IPS-NIHi11 (cell line): ENCODE data around the gene CCDC106.
A peak's percentile ranks its signal among the peaks of the same experiment; 100 is the strongest.

Source experiments
- DNase-seq: peaks from one replicate; pipeline ENCODE4 v3.0.0; 2012; ENCODE audit warnings: mixed read lengths, low spot score

Gene CCDC106

DNA sequence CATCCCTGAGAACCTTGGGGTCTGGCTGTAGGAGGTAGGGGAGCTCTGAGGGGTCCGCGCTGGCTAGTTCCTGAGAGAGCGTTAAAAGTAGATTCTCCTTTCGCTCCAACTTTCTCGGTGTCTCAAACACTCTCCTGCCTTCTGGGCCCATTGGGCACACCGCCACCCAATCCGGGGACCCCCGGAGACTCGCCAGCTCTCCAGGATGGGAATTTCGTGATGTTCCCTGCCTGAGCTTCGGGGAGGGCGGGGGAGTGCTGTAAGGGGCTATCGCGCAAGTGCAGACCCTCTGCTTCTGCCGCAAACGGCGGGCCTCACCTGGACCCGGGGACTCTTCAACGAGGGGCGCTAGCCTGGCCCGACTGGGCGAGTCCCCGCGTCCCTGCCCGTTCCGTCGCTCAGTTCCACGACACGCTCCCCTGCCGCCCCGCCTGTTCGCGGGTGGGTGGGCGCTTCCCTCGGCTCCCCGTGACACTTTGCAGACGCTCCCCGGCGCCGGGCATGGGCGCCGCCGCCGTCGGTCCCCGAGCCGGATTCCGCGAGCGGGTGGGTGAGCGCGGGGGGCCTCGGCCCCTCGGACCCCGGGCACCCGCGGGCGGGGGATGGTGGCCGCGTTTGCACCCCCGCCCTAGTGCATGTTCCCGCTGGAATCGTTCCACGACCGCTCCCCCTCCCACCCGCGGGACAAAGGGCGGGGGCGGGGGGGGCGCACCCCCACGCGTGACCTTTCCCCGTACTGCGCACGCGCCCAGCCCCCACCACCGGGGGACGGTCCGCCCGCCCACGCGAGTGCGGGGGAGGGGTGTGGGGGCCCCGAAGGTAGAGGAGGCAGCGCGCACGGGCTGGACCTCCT, at the start of gene CCDC106:
TSS of gene CCDC106 (plus strand) at position 481 of the 853 bp plus-strand sequence. CDS start 835 bp downstream, outside the sequence.
- peak; percentile 69 for DNase-seq

- peak; percentile 76 for DNase-seq
Observed at GRCh38 chr19:55598719-55599467, 49.1 kb upstream of the CCDC106 start.

DNA sequence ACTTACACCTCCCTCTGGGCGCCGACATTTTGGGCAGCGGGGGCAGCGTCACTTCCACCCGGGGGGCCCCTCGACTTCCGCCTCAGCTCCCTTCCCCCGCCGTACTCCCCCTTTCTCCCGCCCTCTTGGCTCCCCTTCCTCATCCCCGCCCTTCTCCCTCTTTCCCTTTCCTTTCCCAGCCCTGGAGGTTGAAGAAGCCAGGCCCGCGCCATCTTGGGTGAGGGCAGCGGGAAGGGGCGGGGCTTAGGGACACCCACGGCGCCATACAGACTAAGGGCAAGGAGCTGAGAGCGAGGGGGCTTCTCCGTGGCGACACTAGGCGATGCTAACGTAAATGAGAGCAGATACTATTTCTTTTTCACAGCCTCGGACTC, 48.6 kb upstream of the CCDC106 start, which contains the start of gene FIZ1:
TSS of gene FIZ1 (minus strand) at position 50 of the 374 bp plus-strand sequence. CDS start 1,652 bp downstream, outside the sequence.
- peak; percentile 68 for DNase-seq

DNA sequence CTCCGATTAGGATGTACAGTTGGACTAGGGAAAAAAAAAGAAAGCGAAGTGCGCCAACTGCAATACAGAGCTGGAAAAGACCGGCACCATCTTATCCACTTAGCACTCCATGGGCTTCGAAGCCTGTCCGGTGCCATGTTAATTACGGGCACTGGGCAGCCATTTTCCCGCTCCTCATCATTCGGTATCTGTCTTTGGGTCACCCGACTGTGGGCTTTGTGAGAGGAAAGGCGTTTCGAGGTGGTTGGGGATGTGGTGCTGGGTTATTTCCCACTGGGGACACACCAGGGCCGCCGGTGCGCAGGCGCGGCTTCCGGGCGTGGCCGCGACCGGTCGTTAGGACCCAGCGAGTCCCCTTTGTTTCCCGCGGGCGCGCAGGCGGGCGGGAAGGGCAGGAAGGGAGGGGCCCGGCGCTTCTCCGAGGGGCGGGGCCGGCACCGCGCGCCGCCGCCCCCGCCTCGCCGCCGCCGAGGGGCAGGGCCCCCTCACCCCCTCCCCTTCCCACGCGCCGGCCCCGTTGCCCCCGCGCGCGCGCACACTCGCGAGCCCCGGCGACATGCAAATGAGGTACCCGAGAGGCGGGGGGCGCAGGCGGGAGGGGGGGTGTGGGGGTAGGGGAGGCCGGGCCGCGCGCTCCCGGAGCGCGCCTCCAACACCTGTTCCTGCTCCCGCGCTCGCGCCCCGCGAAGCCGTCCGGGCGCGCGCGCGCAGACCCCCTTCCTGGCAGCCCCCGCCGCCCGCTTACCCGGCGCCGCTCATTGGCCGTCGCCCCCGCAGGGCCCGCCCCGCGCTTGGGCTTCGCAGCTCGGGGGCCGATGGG, 48.0 kb upstream of the CCDC106 start, which contains the start of gene ZNF524:
TSS of gene ZNF524 (plus strand) at position 447 of the 820 bp plus-strand sequence. CDS start 1,825 bp downstream, outside the sequence.
- peak; percentile 71 for DNase-seq

GRCh38 chr19:55600662-55601028, 47.4 kb upstream of the CCDC106 start:
- DNase-seq = no peak

GRCh38 chr19:55601084-55601483, 46.9 kb upstream of the CCDC106 start:
- no peak for DNase-seq

GRCh38 chr19:55602104-55603001, 45.7 kb upstream of the CCDC106 start:
- DNase-seq = no peak

GRCh38 chr19:55603115-55603514, 44.9 kb upstream of the CCDC106 start:
- no peak for DNase-seq

DNA sequence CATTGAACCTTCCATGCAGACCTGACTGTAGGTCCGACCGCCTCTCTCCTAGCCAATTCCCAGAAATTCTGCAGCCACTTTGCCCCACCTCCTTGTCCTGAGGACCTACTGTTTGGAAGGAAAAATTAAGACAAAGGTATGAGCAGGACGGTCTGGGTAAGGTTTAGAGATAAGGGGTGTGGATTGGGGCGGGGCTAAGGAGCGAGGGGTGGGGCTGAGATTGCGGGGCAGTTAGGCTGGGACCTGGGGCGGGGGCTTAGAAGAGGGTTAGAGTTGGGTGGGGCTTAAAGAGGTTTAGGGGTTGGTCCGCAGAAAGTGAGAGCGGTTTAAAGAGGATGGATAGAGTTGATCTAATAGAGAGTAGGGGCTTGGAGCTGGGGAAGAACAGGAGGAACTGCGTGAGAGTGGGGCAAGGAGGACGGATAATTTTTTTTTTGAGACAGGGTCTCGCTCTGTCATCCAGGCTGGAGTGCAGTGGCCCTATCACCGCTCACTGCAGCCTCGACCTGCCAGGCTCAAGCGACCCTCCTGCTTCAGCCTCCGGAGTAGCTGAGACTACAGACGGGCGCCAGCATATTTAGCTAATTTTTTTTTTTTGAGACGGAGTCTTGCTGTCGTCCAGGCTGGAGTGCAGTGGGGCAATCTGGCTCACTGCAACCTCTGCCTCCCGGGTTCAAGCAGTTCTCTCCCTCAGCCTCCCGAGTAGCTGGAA, 44.3 kb upstream of the CCDC106 start:
- no peak for DNase-seq

DNA sequence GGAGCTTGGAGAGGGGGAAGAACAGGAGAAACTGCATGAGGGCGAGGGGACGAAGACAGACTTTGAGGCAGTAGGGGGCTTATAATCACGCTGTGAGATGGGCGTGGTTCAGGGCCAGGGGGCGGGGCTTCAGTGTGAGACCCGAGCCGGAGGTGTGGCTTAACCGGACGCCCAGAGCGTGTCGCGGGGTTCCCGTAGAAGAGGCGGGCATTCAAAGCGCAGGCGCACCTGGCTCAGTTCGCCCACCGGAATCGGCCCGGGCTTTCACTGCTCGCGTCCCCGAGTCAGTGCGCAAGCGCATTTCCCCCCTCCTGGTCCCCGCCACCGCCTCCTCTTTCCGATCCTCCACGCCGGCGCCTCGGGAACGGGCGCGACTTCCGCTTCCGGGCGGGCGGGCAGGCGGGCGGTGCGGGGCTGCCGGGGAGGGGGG, 42.8 kb upstream of the CCDC106 start:
- peak; percentile 87 for DNase-seq

DNA sequence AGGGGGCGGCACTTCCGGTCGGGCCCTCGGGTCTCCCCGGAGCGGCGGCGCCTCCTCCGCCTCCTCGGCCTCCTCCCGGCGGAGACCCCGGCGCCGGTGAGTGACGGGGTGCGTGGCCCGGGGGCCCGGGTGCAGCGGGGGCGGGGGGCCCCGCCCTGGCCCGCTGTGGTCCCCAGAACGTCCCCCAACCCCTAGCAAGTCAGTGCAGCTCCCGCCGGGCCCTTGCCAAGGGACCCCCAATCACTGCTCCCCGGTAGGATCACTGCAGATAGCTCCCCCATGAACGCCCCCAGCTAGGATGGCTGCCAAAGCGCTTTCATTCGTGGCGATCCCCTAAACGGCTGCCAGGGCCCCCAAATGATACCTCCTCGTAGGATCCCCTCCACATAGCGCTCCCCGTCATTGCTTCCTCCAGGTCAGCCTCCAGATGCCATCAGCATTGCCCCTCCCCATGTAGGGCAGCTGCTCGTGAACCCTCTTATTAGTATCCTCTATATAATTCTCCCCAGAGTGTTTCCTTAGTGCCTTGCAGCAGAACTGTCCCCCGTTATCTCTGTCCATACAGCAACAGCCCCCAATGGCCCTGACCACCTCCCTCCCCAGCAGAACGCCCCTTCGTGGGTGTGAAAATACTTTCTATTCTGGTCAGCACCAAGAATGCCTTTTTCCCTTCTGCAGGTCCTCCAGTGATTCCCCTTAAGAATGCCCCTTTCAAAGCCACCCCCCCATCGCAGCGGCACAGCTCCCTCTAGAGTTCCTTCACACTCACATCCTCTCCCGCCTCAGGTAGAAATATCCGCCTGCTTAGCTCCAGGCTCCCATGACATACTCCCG, 42.2 kb upstream of the CCDC106 start, which contains the start of gene ZNF865:
TSS of gene ZNF865 (plus strand) at position 11 of the 834 bp plus-strand sequence. CDS start 7,972 bp downstream, outside the sequence.
- DNase-seq = peak; percentile 81

DNA sequence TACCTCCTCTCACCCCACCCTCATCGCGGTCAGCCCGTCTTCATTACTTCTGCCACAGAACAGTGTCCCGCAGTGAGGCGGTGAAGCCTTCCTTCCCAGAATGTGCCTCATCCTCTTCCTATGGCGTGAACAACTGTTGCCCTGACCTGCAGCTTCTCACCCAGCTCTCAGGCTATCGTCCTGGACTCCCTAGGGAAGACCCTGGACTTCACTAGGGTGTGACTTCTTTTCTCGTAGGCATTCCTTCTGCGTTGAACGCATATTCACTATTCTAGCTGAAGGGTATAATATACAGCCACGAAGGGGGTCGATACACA, 41.6 kb upstream of the CCDC106 start:
- no peak for DNase-seq

- DNase-seq = no peak
Observed at GRCh38 chr19:55606817-55607216, 41.2 kb upstream of the CCDC106 start.

- DNase-seq = no peak
Observed at GRCh38 chr19:55609326-55609725, 38.7 kb upstream of the CCDC106 start.

DNA sequence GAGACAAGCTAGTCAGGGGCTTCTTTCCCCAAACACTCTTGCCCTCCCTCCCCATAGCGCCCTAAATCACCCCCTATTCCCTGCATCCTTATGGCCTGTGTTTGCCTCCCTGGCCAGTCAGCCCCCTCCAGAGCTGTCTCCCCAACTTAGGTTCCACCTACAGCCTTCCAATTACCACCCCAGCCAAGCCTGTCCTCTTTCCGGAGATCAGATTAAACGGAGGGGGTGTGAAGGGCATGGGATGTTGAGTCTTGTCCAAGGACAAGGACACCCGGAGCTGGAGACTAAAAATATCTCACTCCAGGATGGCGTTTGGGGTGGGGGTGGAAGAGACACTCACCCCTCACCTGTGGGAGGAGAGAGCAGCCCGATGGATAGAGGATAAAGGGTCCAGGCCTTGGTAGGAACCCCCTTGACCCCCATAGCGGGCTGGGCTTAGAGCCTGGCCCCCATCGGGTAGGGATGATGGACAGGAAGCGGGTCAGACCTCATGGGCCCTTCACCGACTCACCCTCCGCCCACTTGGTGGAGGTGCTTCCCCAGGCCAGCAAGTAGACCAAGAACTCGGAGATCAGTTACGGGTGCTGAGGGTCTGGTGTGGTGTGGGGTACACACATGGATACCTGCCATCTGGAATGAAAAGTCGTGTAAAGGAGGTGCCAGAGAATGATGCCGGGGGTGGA, 36.6 kb upstream of the CCDC106 start:
- DNase-seq = no peak

DNA sequence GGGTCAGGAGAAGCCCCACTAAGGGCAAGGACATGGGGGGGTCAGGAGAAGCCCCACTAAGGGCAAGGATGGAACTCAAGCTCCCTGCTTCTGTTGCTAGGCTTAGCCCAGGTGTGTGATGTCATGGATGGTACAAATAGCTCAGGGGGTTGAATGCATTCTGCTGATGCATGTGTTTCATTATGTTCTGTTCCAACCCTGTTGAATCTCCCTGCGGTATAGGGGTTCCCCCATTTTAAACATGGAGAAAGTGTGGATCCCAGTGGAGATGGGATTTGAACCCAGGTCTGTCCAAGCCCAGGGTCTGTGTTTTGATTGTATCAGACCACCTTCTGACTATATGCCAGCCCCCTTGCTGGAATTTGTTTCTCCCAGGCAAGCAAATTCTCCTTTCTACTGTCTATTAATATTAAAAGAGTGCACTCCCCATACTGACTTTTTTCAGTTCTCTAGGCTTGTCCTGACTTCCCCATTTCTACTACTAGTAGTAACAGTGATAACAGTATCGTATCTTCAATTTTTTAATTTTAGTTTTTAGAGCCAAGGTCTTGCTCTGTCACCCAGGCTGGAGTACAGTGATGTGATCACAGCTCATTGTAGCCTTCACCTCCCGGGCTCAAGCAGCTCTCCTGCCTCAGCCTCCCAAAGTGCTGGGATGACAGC, 35.9 kb upstream of the CCDC106 start:
- no peak for DNase-seq

- no peak for DNase-seq
Observed at GRCh38 chr19:55613396-55613795, 34.6 kb upstream of the CCDC106 start.
